GM18861 (cell line): Measurements from ENCODE around the gene SPTBN1.

ENCODE experiments used
- ATAC-seq: cut with Tn5 transposase; IDR thresholded peaks from one replicate; pipeline ENCODE4 v1.9.1; 2021; ENCODE audit not compliant: unreplicated experiment

The SPTBN1 gene

DNA sequence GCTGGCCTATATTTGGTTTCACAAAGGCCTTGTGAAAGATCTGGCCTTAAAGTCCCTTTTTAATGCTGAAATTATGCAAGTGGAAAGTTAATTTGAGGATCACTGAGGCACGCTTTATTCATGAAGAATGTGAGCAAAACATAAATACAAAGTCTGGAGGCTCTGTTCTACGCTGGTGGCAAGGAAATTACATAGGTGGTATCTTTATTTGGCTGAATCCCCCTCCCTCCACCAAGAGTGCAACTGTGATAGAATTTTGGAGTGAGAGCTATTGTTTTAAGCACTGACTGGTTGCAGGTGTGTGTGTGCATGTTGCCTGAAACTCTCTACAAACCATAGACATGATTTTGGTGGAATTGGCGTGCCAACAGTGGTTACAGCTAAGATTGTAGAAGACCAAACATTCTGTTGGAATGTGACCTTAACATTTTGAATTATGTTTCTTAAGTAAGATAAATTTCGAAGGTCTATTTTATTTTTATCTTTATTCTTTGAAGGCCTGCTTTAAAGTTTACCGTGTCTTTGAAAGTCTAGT, 114.3 kb downstream of the SPTBN1 start:
- ATAC-seq = no peak

DNA sequence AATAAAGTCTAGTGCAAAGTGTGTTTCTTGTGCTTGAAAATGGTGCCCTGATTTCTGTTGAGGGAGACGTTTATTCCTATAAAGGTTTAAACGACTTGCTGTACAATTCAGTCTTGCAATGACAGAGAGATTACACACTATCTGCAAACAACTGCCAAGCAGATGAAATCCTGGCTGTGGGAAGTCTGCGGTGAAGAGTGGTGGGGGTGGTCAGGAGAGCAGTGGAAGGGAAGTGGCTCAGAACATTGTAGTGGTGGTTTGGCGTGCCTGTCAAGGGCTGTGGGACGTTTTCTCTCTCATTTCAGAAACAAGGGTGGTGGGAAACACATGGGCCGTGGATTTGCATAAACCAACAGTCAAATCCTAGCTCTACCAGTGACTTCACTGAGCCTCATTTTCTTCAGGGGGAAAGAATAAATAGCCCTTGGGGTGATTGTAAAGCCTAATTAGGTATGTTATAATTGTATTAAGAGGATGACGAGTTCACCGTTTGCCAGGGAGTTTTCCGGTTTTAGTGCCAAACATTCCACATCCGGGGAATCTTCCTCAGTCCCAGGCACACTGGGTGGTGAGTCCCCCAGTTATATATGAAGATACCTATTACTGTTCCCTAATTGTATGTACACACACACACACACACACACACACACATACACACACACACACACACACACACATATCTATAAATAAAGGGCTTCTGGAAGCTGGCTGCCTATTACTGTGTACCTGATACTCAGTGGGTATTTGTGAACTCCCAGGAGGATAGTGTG, 115.0 kb downstream of the SPTBN1 start:
- peak; percentile 48 for ATAC-seq

DNA sequence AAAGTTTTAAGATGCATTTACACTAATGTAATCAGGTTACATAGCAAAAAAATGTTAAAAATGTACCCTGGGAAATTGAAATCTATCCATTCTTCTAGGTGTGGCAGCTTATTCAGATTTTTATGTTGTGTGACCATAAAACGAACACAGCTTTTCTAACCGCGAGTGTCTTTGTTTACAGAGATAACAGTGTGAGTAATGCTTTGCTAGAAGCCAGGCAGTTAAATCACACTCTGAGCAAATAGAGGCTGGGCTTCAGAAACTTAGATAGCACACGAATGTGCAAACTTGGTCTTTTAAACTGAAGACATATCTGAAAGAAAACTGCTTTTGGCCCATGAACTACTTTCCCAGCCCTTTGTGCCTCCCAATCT, 116.1 kb downstream of the SPTBN1 start:
- no peak for ATAC-seq

GRCh38 chr2:54572636-54573536, 116.8 kb downstream of the SPTBN1 start:
- no peak for ATAC-seq

GRCh38 chr2:54573537-54573919, 117.4 kb downstream of the SPTBN1 start:
- no peak for ATAC-seq

GRCh38 chr2:54574107-54574859, 118.2 kb downstream of the SPTBN1 start:
- ATAC-seq = peak; percentile 38

GRCh38 chr2:54574860-54575247, 118.7 kb downstream of the SPTBN1 start:
- no peak for ATAC-seq

- ATAC-seq = no peak
Measured at GRCh38 chr2:54575379-54575888, 119.3 kb downstream of the SPTBN1 start.

DNA sequence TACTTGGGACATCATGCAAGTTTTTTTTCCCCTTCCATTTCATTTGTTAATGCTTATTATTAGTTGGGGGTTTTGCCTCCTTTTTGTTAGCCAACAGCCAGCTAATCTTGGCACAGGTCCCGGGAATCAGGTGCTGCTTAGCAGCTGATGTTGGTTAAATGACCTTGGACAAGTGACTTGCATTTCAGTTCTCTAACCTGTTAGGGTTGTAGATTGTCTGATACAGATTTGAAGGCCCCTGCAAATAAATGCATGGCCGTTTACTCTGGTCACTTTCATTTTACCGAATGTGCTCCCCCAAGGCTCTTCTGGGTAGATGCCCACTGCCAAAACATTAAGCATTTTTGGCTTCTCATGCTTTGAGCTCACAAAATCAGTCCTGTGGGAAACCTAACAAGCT, 120.9 kb downstream of the SPTBN1 start:
- ATAC-seq = no peak

DNA sequence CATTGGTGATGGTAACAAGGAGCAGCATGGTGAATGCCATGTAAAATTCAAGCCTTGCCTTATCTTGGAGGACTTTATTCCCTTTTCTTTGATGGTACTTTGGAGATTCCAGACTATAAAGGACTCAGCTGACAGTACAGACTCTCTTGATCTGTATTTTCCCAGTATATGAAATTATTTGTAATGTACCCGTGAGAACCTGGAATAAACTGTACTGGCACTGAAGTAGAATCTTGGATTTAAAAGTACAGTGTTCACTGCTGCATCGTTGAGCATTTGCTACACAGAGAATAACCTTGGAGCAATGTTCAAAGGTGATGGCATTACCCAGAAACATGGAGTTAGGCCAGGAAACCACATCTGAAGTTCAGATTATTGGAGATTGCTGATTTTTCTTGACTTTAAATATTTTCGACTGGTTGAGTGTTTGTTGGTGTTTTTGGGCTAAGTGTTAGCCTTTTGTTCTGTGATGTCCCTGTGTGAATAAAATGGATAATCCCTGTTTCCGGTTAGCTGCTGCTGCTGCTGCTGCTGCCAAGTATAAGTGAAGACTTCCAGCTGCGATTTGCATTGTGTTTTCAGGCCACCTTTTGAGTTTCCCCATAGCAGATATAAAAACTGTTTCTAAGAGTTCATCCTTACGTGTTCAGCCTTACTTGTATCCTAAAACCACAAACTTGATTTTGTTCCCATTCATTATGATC, 122.0 kb downstream of the SPTBN1 start:
- ATAC-seq = no peak

DNA sequence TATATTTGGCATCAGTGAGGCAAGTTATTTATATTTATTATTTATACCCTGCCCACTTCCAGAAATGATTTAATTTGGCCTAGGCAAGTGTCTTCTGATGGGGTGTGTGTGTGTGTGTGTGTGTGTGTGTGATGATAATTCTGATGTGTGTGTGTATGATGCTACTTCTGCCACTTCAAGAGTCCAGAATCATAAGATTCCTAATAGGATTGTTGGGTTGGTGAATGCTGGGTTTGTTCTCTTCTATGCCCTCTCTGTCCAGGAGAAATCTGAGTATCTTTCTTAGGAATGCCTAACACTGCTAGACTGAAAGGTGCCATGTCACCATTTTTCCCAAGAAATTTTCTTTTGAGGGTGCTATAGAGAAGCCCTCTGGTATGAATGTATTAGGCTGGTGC, 122.5 kb downstream of the SPTBN1 start:
- no peak for ATAC-seq

GRCh38 chr2:54579061-54579681, 123.0 kb downstream of the SPTBN1 start:
- no peak for ATAC-seq

GRCh38 chr2:54579682-54580620, 123.8 kb downstream of the SPTBN1 start:
- ATAC-seq = peak; percentile 87

DNA sequence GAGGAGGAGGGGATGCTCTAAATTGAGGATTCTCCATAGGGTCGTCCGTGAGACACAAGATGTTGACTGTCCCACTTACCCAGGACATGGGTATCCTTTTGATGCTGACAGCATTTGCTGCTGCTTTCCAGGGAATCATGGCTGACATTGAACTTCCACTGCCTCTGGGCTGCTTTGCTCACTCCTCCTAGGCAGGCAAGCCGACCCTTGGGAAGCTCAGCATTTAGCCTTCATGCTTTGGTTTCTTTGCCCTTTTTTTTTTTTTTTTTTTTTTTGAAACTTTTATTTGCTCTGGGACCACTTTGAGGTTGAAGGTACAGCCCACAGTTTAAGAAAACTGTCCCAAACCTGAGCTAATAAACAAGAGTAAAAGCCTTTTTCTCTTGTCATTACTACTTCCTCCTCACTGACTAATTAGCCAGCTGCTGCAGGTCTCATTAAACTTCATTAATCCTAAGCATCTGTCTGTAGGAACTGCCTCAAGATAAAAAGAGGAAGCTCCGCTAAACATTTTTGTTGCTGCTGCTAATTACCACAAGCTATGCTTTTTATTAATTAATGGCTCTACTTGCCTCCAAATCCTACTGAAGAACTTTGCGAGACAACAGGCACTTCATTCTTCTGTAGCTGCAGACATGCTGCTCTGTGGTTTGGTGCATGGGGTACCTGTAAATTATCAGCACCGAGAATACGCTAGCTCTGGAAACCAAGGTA, 125.4 kb downstream of the SPTBN1 start:
- peak; percentile 30 for ATAC-seq

DNA sequence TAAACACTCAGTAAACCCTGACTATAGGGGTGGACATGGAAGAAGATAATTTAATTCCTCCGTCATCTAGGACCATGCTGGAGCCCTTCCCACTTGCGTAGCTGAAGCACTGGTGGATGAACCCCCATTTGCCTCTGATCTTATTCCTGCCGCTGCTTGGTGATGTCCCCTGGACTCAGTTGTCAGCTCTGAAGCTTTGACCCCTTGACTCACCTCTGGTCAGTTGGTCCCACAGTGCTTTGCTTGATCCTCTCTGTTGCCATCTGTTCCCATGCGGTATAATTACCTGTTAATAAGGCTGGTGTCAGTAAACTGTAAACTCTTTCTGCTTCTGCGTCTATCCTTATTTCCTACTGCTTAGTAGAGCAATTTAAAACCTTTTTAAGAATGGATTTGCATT, 126.9 kb downstream of the SPTBN1 start:
- ATAC-seq = no peak

DNA sequence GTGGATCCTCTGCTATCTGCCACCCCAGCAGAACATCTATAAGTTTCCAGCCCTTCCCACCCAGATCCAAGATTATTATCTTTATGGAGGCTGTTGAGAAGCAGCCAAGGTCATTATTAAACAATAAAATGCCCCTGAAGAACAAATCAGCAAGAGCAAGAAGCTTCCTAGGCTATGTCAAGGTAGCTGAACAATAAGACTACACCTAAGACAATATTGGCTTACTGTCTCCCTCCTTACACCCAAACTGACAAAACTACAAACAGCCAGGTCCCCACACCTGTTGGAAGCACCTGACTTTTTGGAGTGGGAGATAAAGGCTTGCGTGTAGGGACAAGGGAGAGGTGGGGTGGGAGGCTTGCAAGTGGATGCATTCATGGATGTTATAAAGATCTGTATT, 128.5 kb downstream of the SPTBN1 start:
- ATAC-seq = no peak

- no peak for ATAC-seq
Measured at GRCh38 chr2:54585136-54585733, 129.1 kb downstream of the SPTBN1 start.

DNA sequence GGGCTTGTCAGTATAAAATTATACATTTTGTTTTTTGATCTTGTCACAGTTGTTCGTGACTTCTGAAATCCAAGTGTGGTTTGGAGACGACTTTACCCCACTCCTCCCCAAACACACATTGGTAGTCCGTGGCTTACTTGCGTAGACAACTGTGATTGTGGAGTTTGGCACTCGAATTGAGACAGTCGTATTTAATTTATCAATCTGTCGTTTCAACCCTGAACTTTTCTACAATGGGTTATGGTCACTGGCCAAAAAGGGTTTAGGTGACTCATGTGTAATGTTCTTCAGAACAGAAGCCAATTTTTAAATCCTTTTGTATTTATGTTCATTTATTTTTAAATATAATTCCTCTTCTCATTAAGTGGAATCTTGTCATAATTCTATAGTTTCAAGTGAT, 129.9 kb downstream of the SPTBN1 start:
- no peak for ATAC-seq
